ENCODE results near the gene MYBPHL.
"Not testable (repeated sequence)": the region's sequence is repeated elsewhere in the genome, so short reads cannot be mapped to it uniquely, and the experiment has no call there.

The MYBPHL gene

GRCh38 chr1:109305991-109306390 is 820 bp downstream of the MYBPHL start:
- DNase-seq = not testable (repeated sequence)

GRCh38 chr1:109304226-109304920 is 2.4 kb downstream of the MYBPHL start:
- DNase-seq = no peak

GRCh38 chr1:109301874-109302273 is 4.9 kb downstream of the MYBPHL start:
- no peak for DNase-seq

GRCh38 chr1:109300650-109301151 is 6.1 kb downstream of the MYBPHL start:
- DNase-seq = no peak

GRCh38 chr1:109299558-109300343 is 7.1 kb downstream of the MYBPHL start:
- peak; percentile 72 for DNase-seq

GRCh38 chr1:109298666-109299557 is 7.9 kb downstream of the MYBPHL start:
- peak; percentile 50 for DNase-seq

GRCh38 chr1:109296782-109297181 is 10.0 kb downstream of the MYBPHL start:
- DNase-seq = no peak

GRCh38 chr1:109295712-109296415 is 10.9 kb downstream of the MYBPHL start:
- DNase-seq = no peak

GRCh38 chr1:109294481-109294880 is 12.3 kb downstream of the MYBPHL start:
- no peak for DNase-seq

- DNase-seq = no peak
These were observed 13.8 kb downstream of the MYBPHL start for GRCh38 chr1:109293026-109293425.

- no peak for DNase-seq
These were observed 14.4 kb downstream of the MYBPHL start for GRCh38 chr1:109292364-109292763.

- no peak for DNase-seq
These were observed 15.8 kb downstream of the MYBPHL start for GRCh38 chr1:109290998-109291397.

GRCh38 chr1:109290137-109290536 is 16.7 kb downstream of the MYBPHL start:
- no peak for DNase-seq

GRCh38 chr1:109286762-109287161 is 20.0 kb downstream of the MYBPHL start:
- not testable (repeated sequence) for DNase-seq

- DNase-seq = no peak
These were observed 22.8 kb downstream of the MYBPHL start for GRCh38 chr1:109283748-109284600.

- peak; percentile 96 for DNase-seq
These were observed 23.7 kb downstream of the MYBPHL start, which contains the start of gene PSRC1 for GRCh38 chr1:109282952-109283747. Gene PSRC1 (minus strand): TSS chr1:109283145.

GRCh38 chr1:109282497-109282951 is 24.3 kb downstream of the MYBPHL start:
- no peak for DNase-seq

- DNase-seq = no peak
These were observed 24.9 kb downstream of the MYBPHL start for GRCh38 chr1:109281680-109282496.

- DNase-seq = no peak
These were observed 25.9 kb downstream of the MYBPHL start for GRCh38 chr1:109280862-109281261.

Data from right forelimb (tissue), 1 donor.